HL-60 (cell line): Measurements from ENCODE around the gene FBLN7.
"Not testable (repeated sequence)": the region's sequence is repeated elsewhere in the genome, so short reads cannot be mapped to it uniquely, and the experiment has no call there.

ENCODE experiments used
- DNase-seq, 2 experiments: peaks; one replicate each; pipeline ENCODE4 v3.0.0-alpha.2; 2010 to 2020; ENCODE audit warnings: low read depth in 1 of 2, low spot score in 1 of 2
- H3K27ac ChIP-seq: fragments of 250-450 bp; sonication (Bioruptor Pico); replicated peaks from 2 replicates; pipeline ENCODE4 v1.5.1; 2020; ENCODE audit warnings: mild to moderate bottlenecking, moderate library complexity
- H3K27me3 ChIP-seq: fragments of 250-450 bp; sonication (Bioruptor Pico); 2 replicates; pipeline ENCODE4 v1.5.1; 2021; ENCODE audit warnings: mild to moderate bottlenecking, moderate library complexity; ENCODE audit not compliant: insufficient read depth, poor library complexity, severe bottlenecking
- H3K4me3 ChIP-seq: replicated peaks from 2 replicates; pipeline ENCODE4 v1.5.1; 2011; ENCODE audit warnings: mild to moderate bottlenecking, control low read depth, low read length; ENCODE audit not compliant: insufficient read depth
- CTCF ChIP-seq: IDR thresholded peaks from one replicate; pipeline ENCODE4 v1.5.1; 2011; ENCODE audit warnings: low read length, control low read depth, inconsistent platforms; ENCODE audit not compliant: insufficient read depth
- GABPA ChIP-seq: IDR thresholded peaks from 2 replicates; pipeline ENCODE4 v1.6.1; 2012; ENCODE audit warnings: low read depth
- POLR2AphosphoS5 ChIP-seq: IDR thresholded peaks from 2 replicates; pipeline ENCODE4 v1.6.1; 2012; ENCODE audit warnings: low read depth
- REST ChIP-seq: IDR thresholded peaks from 2 replicates; pipeline ENCODE4 v1.6.1; 2012; ENCODE audit warnings: low read depth; ENCODE audit not compliant: insufficient replicate concordance
- SPI1 ChIP-seq: IDR thresholded peaks from 2 replicates; pipeline ENCODE4 v1.6.1; 2012; ENCODE audit warnings: low read depth, mild to moderate bottlenecking, borderline replicate concordance

FBLN7 gene

GRCh38 chr2:112137516-112138158 lies 548 bp upstream of the FBLN7 start:
- peaks cover 14% of the 10 kb centered on the region for H3K27me3 ChIP-seq
- TF ChIP-seq CTCF (no peak), POLR2AphosphoS5 (no peak), SPI1 (peak; percentile 50; the same call in 1 of the 2 replicates), REST (no peak), GABPA (no peak)
- peak overlapping the region; percentile 27 for H3K4me3 ChIP-seq
- peak in 1 of 2 experiments; percentile 20 for DNase-seq
- H3K27ac ChIP-seq, result no peak overlapping the region

GRCh38 chr2:112139033-112139614 lies 939 bp downstream of the FBLN7 start:
- H3K27ac ChIP-seq, DNase-seq, H3K4me3 ChIP-seq: not testable (repeated sequence)
- H3K27me3 ChIP-seq, result peaks cover 14% of the 10 kb centered on the region

- not testable (repeated sequence) for DNase-seq, H3K4me3 ChIP-seq, H3K27ac ChIP-seq
- peaks cover 14% of the 10 kb centered on the region for H3K27me3 ChIP-seq
Observed at GRCh38 chr2:112139661-112140204, 1.5 kb downstream of the FBLN7 start.

- Histone ChIP-seq H3K4me3 (no peak overlapping the region), H3K27ac (no peak overlapping the region), H3K27me3 (peaks cover 14% of the 10 kb centered on the region)
- no peak for DNase-seq
- no peak for TF ChIP-seq CTCF
- no peak for TF ChIP-seq GABPA
- TF ChIP-seq POLR2AphosphoS5, result no peak
- TF ChIP-seq REST, result no peak
Observed at GRCh38 chr2:112140205-112140802, 2.1 kb downstream of the FBLN7 start.
